Fibroblast of skin of right quadriceps (primary cell): ENCODE data around the gene ATOH8.
"Not testable (repeated sequence)": the region's sequence is repeated elsewhere in the genome, so short reads cannot be mapped to it uniquely, and the experiment has no call there.

Experiments used
- DNase-seq: peaks from one replicate; pipeline ENCODE4 v3.0.0-alpha.2; 2013

The ATOH8 gene

DNA sequence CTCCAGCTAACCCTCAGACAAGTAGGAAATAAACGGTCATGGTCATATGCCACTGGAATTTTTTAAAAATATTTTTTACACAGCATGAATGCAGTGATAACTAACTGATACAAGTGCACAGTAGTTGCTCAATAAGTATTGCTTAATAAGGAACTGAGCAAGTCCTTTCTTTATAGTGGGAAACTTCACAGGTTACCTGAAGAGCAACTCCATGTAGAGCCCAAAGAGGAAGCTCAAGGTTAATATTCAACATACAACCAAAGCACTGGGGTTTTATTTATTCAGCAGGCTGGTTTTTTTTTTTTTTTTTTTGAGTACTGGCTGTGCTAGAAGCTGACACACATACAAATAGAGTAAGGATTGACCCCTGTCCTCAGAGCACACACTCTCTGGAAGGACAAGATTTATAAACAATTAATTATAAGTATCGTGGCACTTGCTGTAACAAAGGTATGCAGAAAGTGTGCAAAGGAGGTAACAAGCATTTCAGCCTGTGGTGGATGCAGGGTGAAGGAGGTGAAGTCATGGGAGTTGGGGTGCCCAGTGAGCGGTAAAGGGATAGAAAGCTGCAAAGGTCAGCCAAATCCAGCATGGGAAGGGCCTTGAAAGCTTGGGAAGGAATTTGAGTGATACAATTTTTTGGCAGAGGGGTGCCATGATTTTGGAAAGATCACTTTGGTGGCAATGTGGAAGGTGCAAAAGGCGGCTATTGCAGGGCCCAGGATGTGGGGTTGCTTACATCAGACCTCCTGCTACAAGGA lies 52.7 kb downstream of the ATOH8 start:
- no peak for DNase-seq

- no peak for DNase-seq
Measured at GRCh38 chr2:85807756-85808155, 54.0 kb downstream of the ATOH8 start.

GRCh38 chr2:85810371-85811179 lies 56.8 kb downstream of the ATOH8 start:
- DNase-seq, result no peak

- peak; percentile 90 for DNase-seq
Measured at GRCh38 chr2:85811180-85812093, 57.6 kb downstream of the ATOH8 start.

DNA sequence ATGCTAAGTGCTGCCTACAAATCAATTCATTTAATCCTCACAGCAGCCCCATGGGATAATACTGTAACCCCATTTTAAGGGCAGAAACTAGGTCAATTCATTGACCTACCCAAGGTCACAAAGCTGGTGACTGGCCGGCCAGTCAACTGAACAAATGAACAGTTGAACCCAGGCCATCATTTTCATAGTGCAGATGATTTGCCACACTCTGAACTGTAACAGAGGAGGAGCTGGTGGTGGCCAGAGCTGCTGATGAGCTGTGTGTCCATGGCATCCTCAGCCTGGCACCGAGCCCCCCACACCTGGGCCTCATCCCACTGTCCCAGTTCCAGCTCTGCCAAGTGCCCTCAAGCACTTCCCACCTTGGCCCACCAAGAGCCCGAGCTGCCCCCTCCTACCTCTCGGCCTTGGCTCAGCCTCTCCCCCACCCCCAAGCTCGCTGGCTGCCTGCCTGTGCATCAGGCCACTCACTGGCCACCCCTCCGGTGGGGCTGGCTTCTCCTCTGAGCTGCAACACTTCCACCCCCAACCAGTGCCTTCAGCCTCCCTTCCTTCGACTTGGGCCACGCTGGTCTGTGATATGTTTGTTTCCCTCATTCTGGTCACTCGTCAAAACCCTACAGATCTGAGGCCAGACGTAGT lies 58.4 kb downstream of the ATOH8 start:
- no peak for DNase-seq

- no peak for DNase-seq
Measured at GRCh38 chr2:85813211-85813981, 59.6 kb downstream of the ATOH8 start.

DNA sequence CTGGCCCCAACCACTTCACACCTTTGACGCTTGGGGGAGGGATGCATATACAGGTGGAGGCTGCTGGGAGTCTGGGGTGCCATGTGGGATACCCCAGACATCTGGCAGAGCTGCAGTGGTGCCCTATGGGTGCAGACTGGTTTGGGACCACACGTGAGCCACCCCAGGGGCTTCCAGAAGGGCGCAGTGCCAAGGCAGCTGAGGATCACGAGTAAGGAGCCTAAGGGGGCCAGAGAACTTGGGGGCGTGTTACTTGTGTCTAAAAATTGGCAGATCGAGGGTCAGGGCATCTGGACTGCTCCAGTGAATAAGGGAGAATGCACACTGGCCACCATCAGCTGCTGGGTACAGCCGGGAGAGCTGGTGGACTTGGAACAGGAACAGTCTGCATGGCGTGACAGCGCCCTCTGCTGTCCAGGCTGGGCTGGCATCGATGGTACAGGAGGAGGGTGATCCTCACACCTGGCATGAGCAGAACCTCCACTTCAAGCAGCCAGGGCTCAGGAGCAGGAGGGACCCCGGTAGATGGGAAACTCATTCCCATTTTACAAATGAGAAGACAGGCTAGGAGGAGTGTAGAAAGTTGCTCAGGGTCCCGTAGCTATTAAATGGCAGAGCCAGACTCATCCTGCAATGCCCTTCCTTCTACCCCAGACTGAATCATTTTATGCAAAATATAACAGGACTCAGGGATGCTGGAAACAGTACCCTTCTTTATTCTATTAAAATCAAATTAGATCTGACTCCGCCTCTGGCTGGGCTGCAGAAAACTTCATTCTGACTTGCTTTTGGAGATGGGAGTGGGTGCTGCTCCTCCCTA lies 60.4 kb downstream of the ATOH8 start:
- DNase-seq, result peak; percentile 79

GRCh38 chr2:85814802-85815550 lies 61.2 kb downstream of the ATOH8 start:
- no peak for DNase-seq

- DNase-seq, result no peak
Measured at GRCh38 chr2:85819811-85820510, 66.2 kb downstream of the ATOH8 start.

- DNase-seq, result no peak
Measured at GRCh38 chr2:85822766-85823165, 69.0 kb downstream of the ATOH8 start.

DNA sequence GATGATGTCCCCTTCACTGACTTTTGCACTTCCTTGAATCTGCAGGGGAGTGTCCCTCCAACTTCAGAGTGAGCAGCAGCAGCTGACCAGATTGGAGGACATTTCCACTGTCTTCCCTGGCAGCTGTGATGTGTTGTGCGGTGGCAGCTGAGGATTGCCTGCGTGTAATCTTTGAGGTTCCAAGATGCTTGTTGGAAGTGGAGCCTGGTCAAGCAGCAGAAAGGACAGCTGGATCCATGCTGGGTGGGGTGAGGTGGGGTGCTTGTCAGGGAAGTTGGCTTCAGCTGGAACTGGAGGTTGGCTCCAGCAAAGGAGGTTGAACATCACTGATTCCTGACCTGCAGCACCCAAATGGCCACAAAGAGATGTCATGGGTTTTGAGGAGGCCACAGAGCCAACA lies 70.2 kb downstream of the ATOH8 start:
- DNase-seq, result no peak

DNA sequence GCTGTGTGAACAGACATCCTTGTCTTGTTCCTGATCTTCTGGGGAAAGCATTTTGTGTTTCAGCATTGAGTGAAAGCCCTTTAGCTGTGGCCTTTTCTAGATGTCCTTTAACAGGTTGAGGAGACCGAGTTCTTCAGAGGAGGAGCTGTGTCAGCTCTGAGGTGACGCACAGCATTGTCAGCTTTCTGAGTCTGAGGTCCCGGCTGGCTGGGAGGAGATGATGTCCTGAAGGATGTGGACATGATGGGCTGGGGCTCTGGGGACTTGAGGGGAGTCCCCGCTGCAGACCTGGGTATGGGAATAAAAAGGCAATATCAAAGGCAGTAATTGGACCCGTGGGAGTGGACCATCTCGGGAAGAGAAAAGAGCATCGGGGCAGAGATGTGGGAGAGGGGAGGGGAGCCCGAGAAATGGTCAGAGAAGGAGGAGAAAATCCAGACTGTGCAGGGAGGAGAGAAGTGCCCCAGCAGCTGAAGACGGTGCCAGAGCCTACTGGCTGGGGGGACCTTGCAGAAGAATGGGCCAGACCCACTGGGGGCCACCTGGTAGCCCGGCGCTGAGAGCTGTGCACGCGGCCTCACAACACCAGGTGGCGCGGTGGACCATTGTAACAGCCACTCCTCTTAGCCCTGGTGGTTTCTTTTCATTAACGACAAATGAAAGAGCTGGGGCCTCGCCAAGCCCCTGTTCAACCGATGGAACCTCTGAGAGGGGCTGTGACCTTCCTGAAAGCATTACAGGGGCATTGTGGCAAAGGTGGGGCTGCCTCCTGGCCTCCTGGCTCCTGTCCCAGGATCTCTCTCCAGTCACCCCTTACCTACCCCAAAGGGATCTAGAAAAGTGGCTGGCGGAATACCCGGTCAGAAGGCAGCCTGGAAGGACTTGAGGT lies 73.4 kb downstream of the ATOH8 start:
- peak; percentile 62 for DNase-seq

DNA sequence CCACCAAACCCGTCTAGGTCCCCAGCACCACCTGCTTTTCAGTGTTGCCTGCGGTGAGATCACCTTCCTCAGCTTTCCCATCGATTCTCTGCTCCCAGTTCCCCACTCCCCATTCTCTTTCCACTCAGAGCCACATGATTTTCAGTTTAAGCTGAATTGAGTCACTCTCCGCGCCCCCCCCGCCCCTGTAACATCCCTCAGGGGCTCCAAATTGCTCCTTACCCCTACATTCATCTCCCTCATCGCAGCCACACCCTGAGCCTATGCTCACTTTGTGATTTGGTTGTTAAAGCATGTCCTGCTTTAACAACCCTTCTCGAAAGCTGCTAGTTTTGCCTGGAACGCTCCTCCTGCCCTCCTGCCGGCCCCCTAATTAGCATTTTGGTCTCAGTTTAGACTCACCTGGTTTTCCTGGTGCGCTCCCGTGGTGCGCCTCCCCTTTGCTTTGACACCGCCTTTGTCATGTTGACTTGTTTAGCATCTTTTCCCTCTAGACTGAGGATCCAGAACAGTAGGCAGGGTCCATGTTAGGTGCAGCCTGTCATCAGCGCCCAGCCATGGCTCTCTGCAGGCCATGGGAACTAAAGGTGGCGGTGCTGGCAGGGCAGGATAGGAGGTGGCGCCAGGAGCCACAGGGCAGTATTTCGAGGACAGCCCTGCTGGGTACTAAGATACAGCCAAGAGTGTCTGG lies 74.2 kb downstream of the ATOH8 start:
- no peak for DNase-seq

GRCh38 chr2:85828725-85829124 lies 74.9 kb downstream of the ATOH8 start:
- no peak for DNase-seq

- not testable (repeated sequence) for DNase-seq
Measured at GRCh38 chr2:85829394-85829793, 75.6 kb downstream of the ATOH8 start.

DNA sequence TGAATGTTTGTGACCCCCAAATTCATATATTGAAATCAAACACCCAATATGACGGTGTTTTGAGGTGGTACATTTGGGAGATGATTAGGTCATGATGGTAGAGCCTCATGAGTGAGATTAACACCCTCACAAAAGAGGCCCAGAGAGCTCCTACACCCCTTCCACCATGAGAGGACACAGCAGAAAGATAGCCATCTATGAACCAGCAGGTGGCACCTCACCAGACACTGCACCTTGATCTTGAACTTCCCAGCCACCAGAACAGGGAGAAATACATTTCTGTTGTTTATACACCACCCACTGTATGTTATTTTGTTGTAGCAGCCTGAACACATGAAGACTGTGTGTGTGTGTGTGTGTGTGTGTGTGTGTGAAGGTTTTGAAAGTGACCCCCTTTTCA lies 76.9 kb downstream of the ATOH8 start:
- no peak for DNase-seq

GRCh38 chr2:85831735-85832134 lies 77.9 kb downstream of the ATOH8 start:
- DNase-seq, result no peak

DNA sequence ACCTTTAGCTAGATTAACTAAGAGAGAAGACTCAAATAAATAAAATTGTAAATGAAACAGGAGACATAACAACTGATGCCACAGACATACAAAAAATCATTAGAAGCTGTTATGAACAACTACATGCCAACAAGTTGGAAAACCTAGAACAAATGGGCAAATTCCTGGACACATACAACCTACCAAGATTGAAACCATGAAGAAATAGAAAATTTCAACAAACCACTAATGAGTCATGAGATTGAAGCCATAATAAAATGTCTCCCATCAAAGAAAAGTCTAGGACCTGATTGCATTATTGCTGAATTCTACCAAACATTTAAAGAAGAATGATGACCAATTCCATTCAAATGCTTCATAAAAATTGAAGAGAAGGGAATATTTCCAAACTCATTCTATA lies 80.7 kb downstream of the ATOH8 start:
- DNase-seq, result peak; percentile 25
